Endothelial cell of umbilical vein (primary cell): ENCODE results near the gene POP7. TPM values are rescaled to one million over a fixed set of nuclear protein-coding genes. Genes with fewer than 3 reads are reported as not detected.

Experiments used
- BruUV-seq: library from RNA; stranded (reverse); fragments of 400-500 nt; replicated peaks from 2 replicates; lab custom pipeline; 2021; lab: Mats Ljungman, UMichigan
- CTCF ChIA-PET: fragments of 300-600, 350-600 bp; sonication (Branson Sonifier 250); formaldehyde crosslinking; loops from one replicate; lab custom pipeline; 2021; ENCODE audit warnings: antibody characterized with exemption, inconsistent platforms; lab: Charles Lee
- POLR2A ChIA-PET: fragments of 300-600, 350-600 bp; sonication (Branson Sonifier 250); formaldehyde crosslinking; loops from one replicate; lab custom pipeline; 2021; ENCODE audit warnings: antibody characterized with exemption, inconsistent platforms; lab: Charles Lee
- DNase-seq: peaks from one replicate; pipeline ENCODE4 v3.0.0-alpha.2; 2011; ENCODE audit warnings: low read depth, low spot score
- FAIRE-seq: peaks from 2 replicates; lab custom pipeline; 2011; peaks lifted over from hg19 to GRCh38; lab: Jason Lieb, UNC
- H2AFZ ChIP-seq: 2 replicates; pipeline ENCODE4 v1.6.0; 2012; ENCODE audit warnings: low read depth, low read length, control low read depth, inconsistent platforms
- H3K27ac ChIP-seq: 2 replicates; pipeline ENCODE4 v1.5.1; 2011; ENCODE audit warnings: low read depth, mild to moderate bottlenecking, control low read depth, low read length, moderate library complexity; ENCODE audit not compliant: insufficient read depth
- H3K27me3 ChIP-seq, 2 experiments: 2 replicates each; pipeline versions ENCODE4 v1.6.0 to v1.6.1; 2011; ENCODE audit warnings: low read length in 2 of 2, mixed read lengths in 1 of 2; ENCODE audit not compliant: control insufficient read depth in 2 of 2, insufficient read depth in 2 of 2
- H3K36me3 ChIP-seq, 2 experiments: 2 replicates in 1 of 2; 3 replicates in 1 of 2; pipeline ENCODE4 v1.5.1; 2011; ENCODE audit warnings: low read length in 2 of 2, mild to moderate bottlenecking in 1 of 2, moderate library complexity in 1 of 2; ENCODE audit not compliant: control insufficient read depth in 2 of 2, insufficient read depth in 2 of 2; ENCODE audit errors: extremely low read depth in 1 of 2
- H3K4me1 ChIP-seq: 3 replicates; pipeline ENCODE4 v1.5.1; 2011; ENCODE audit warnings: mild to moderate bottlenecking, low read length; ENCODE audit not compliant: control insufficient read depth, insufficient read depth; ENCODE audit errors: extremely low read depth
- H3K4me2 ChIP-seq: 2 replicates; pipeline ENCODE4 v1.6.1; 2011; ENCODE audit warnings: low read length, control low read depth, mixed read lengths; ENCODE audit not compliant: insufficient read depth
- H3K4me3 ChIP-seq, 3 experiments: fragments of 200-600 bp in 1 of 3; sonication (generic), shearing (Covaris generic) in 1 of 3; replicated peaks in 1 of 3; 2 replicates each; pipeline ENCODE4 v1.5.1; 2011 to 2016; ENCODE audit warnings: control low read depth in 3 of 3, low read length in 3 of 3, mild to moderate bottlenecking in 2 of 3, inconsistent platforms in 1 of 3, low read depth in 1 of 3, moderate library complexity in 1 of 3; ENCODE audit not compliant: insufficient read depth in 1 of 3
- H3K79me2 ChIP-seq: 2 replicates; pipeline ENCODE4 v1.6.0; 2012; ENCODE audit warnings: low read length, inconsistent platforms; ENCODE audit not compliant: control insufficient read depth, insufficient read depth
- H3K9ac ChIP-seq: replicated peaks from 2 replicates; pipeline ENCODE3; 2011; ENCODE audit warnings: low read length, control low read depth; ENCODE audit not compliant: insufficient read depth; ENCODE audit errors: extremely low read depth
- H3K9me1 ChIP-seq: replicated peaks from 3 replicates; pipeline ENCODE4 v1.6.0; 2011; ENCODE audit warnings: mild to moderate bottlenecking, low read length; ENCODE audit not compliant: control insufficient read depth, insufficient read depth; ENCODE audit errors: extremely low read depth
- H3K9me3 ChIP-seq: replicated peaks from 2 replicates; pipeline ENCODE4 v1.5.1; 2012; ENCODE audit warnings: low read length, inconsistent platforms; ENCODE audit not compliant: control insufficient read depth, insufficient read depth
- H4K20me1 ChIP-seq: replicated peaks from 2 replicates; pipeline ENCODE3; 2011; ENCODE audit warnings: mild to moderate bottlenecking, low read length; ENCODE audit not compliant: control insufficient read depth, insufficient read depth; ENCODE audit errors: extremely low read depth
- CTCF ChIP-seq, 2 donors: IDR thresholded peaks; 1 replicate in 1 of 2; 2 replicates in 1 of 2; pipeline ENCODE4 v1.5.1; 2011; ENCODE audit warnings: low read length in 2 of 2, mild to moderate bottlenecking in 2 of 2, moderate library complexity in 2 of 2, control low read depth in 1 of 2, inconsistent platforms in 1 of 2, low read depth in 1 of 2; ENCODE audit not compliant: insufficient read depth in 1 of 2; ENCODE audit errors: extremely low read depth in 1 of 2
- EZH2 ChIP-seq: IDR thresholded peaks from 2 replicates; pipeline ENCODE4 v1.6.1; 2012; ENCODE audit warnings: borderline replicate concordance, low read depth, mild to moderate bottlenecking, moderate library complexity, low read length, inconsistent platforms; ENCODE audit not compliant: severe bottlenecking
- FOS ChIP-seq: IDR thresholded peaks from 2 replicates; pipeline ENCODE4 v1.6.1; 2011; ENCODE audit warnings: mild to moderate bottlenecking, low read length, moderate library complexity, borderline replicate concordance; ENCODE audit not compliant: insufficient read depth
- GATA2 ChIP-seq: IDR thresholded peaks from 2 replicates; pipeline ENCODE4 v1.7.0; 2011; ENCODE audit warnings: low read depth, mild to moderate bottlenecking, moderate library complexity, mixed read lengths, low read length; ENCODE audit not compliant: insufficient read length, insufficient read depth
- JUN ChIP-seq: IDR thresholded peaks from 2 replicates; pipeline ENCODE4 v1.6.1; 2011; ENCODE audit warnings: borderline replicate concordance, low read depth; ENCODE audit not compliant: insufficient read length, insufficient read depth
- MYC ChIP-seq: IDR thresholded peaks from one replicate; pipeline ENCODE4 v1.6.1; 2011; ENCODE audit warnings: mild to moderate bottlenecking, low read depth, low read length
- POLR2A ChIP-seq: IDR thresholded peaks from 2 replicates; pipeline ENCODE4 v1.6.1; 2012; ENCODE audit warnings: low read depth, mild to moderate bottlenecking, control low read depth, low read length
- POLR2AphosphoS5 ChIP-seq: IDR thresholded peaks from 2 replicates; pipeline ENCODE4 v1.6.1; 2012; ENCODE audit warnings: low read depth, mild to moderate bottlenecking, control low read depth, low read length, moderate library complexity; ENCODE audit not compliant: insufficient read depth
- dilution Hi-C: fragments of 300-500 bp; cut with MboI; formaldehyde crosslinking; loops from one replicate; pipeline ENCODE4 v1.15.0; 2019; ENCODE audit warnings: low sequenced_read_pairs; ENCODE audit not compliant: extremely low pct_ligation_motif_present
- intact Hi-C: fragments of 100-400 bp; cut with micrococcal nuclease; formaldehyde crosslinking; loops from one replicate; pipeline ENCODE4 v1.10.0; 2022
- polyA plus RNA-seq, 4 experiments: library from polyadenylated mRNA; depleted of rRNA in 3 of 4; stranded (reverse) in 3 of 4; unstranded in 1 of 4; fragments of >200 nt; gene quantifications; 2 replicates each; pipeline versions ENCODE4 v1.2.1 to v1.2.3, GENCODE V29; 2011 to 2012; ENCODE audit warnings: missing spikeins in 1 of 4
- total RNA-seq: library from RNA; stranded (reverse); gene quantifications from 2 replicates; pipeline ENCODE4 v1.2.3, GENCODE V29; 2021
- TF ChIP-seq, protein P1 (sequence below): IDR thresholded peaks from 2 replicates; pipeline ENCODE4 v1.6.1; 2011; ENCODE audit not compliant: insufficient read depth, insufficient read length

The POP7 gene
- total and polyA plus RNA-seq, 2 donors (not counting 3 experiments of a cell fraction or from before 2014, with no cell fraction given): 47.4 to 48.8 TPM

- peak; percentile 8 for FAIRE-seq
- peak overlapping the region; percentile 78 for H3K9ac ChIP-seq
- H2AFZ ChIP-seq: no peak overlapping the region
- H3K4me2 ChIP-seq: peak overlapping the region; percentile 89
- H3K9me3 ChIP-seq: no peaks in the 10 kb centered on the region
- dilution Hi-C loops: no loop called here
- H4K20me1 ChIP-seq: peaks cover 2% of the 10 kb centered on the region
- H3K9me1 ChIP-seq: no peaks in the 10 kb centered on the region
- peak; percentile 23 for DNase-seq
- H3K27ac ChIP-seq: no peak overlapping the region
- H3K4me1 ChIP-seq: peaks cover 16% of the 10 kb centered on the region
- H3K27me3 ChIP-seq: no peaks in the 10 kb centered on the region
- H3K4me3 ChIP-seq: peak overlapping the region; percentile 53 to 80 (median 65)
- peaks cover 46% of the 10 kb centered on the region for H3K79me2 ChIP-seq
- CTCF ChIA-PET: interaction anchor here (1.0 to 7.5 kb wide), 13 partner anchors 9 to 228 kb away, joined by 3 to 76 read pairs (median 9); partner anchors contain the start of genes POP7 and SLC12A9
- H3K36me3 ChIP-seq: peaks cover 0 to 11% of the 10 kb centered on the region in 2 experiments
- POLR2A ChIA-PET: interaction anchor here (0.6 to 2.6 kb wide), 3 partner anchors 12 to 277 kb away, joined by 4 to 6 read pairs (median 4); partner anchors contain the start of genes FBXO24 and POP7
- intact Hi-C loops: loop anchor here (1.0 to 5.0 kb wide), 4 partner anchors 12 to 226 kb away; partner anchors contain the start of genes FBXO24 and LRCH4
- TF ChIP-seq MYC (no peak), FOS (no peak), POLR2A (peak; percentile 24), POLR2AphosphoS5 (peak; percentile 38)
- BruUV-seq: no TSS peak
Measured at GRCh38 chr7:100693312-100694097, 12.4 kb upstream of the POP7 start.

- Histone ChIP-seq H2AFZ (peak within 1 kb of the TSS; percentile 75), H3K79me2 (peaks cover 40% of the 10 kb centered on the region), H3K4me2 (peak within 1 kb of the TSS; percentile 89), H3K9ac (peak within 1 kb of the TSS; percentile 78), H4K20me1 (peaks cover 2% of the 10 kb centered on the region), H3K36me3 (peaks cover 0 to 5% of the 10 kb centered on the region in 2 experiments), H3K27ac (no peak within 1 kb of the TSS), H3K9me3 (no peaks in the 10 kb centered on the region), H3K4me3 (peak within 1 kb of the TSS; percentile 53 to 80 (median 65)), H3K9me1 (no peaks in the 10 kb centered on the region), H3K4me1 (peaks cover 16% of the 10 kb centered on the region), H3K27me3 (peaks cover 0 to 2% of the 10 kb centered on the region in 2 experiments)
- CTCF ChIA-PET: interaction anchor here (7.5 kb wide), 1 partner anchor 11 kb away, joined by 76 read pairs; the partner anchor contains the start of gene POP7
- intact Hi-C loops: loop anchor here (1.0 to 5.0 kb wide), 4 partner anchors 11 to 227 kb away; partner anchors contain the start of genes FBXO24 and LRCH4
- TF ChIP-seq POLR2AphosphoS5: no peak
- no peak for TF ChIP-seq FOS
- no peak for TF ChIP-seq CTCF (IDR thresholded peaks at IDR 0.05; ENCODE audit: extremely low read depth in 1 of 2, insufficient read depth in 1 of 2, low read depth in 1 of 2, low read length in 2 of 2)
- TF ChIP-seq POLR2A: no peak
- TF ChIP-seq GATA2: no peak
- TF ChIP-seq JUN: no peak
- TF ChIP-seq, protein P1, sequence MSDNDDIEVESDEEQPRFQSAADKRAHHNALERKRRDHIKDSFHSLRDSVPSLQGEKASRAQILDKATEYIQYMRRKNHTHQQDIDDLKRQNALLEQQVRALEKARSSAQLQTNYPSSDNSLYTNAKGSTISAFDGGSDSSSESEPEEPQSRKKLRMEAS: no peak
- no peak for TF ChIP-seq MYC
- TF ChIP-seq EZH2: no peak
- FAIRE-seq (peak; percentile 62), DNase-seq (peak; percentile 35)
- POLR2A ChIA-PET: interaction anchor here (2.6 kb wide), 1 partner anchor 11 kb away, joined by 6 read pairs; the partner anchor contains the start of gene POP7
- dilution Hi-C loops: no loop called here
- no TSS peak for BruUV-seq
Measured at GRCh38 chr7:100694098-100694745, 11.7 kb upstream of the POP7 start, which contains the start of gene GIGYF1. Gene GIGYF1 (minus strand): TSS chr7:100694250. CDS start chr7:100688238, 6,012 bp downstream.
